K562 (cell line): ENCODE data around the gene VCAN. TPM values are rescaled to one million over a fixed set of nuclear protein-coding genes. Genes with fewer than 3 reads are reported as not detected.
A peak's percentile ranks its signal among the peaks of the same experiment; 100 is the strongest.

ENCODE experiments used
- ATAC-seq: fragments of 200-7000 bp; cut with Tn5 transposase; 3 replicates; pipeline ENCODE4 v1.9.1; 2020; ENCODE audit warnings: moderate library complexity
- BruUV-seq: library from RNA; stranded (reverse); fragments of 400-500 nt; replicated peaks from 2 replicates; lab custom pipeline; 2021; lab: Mats Ljungman, UMichigan
- CTCF ChIA-PET: fragments of 300-600 bp; formaldehyde crosslinking; extraction: SDS; loops from one replicate; lab custom pipeline; 2021; ENCODE audit warnings: low intra/inter-chr PET ratio; lab: Yijun Ruan, JAX
- POLR2A ChIA-PET: fragments of 300-600, 350-650 bp; sonication (Branson Sonifier 250); formaldehyde crosslinking; extraction: SDS; loops from one replicate; lab custom pipeline; 2021; ENCODE audit warnings: antibody characterized with exemption, inconsistent platforms; lab: Yijun Ruan, JAX
- DNase-seq, 4 experiments: peaks; one replicate each; pipeline versions ENCODE4 v3.0.0 to v3.0.0-alpha.2; 2011 to 2018; ENCODE audit warnings: low spot score in 3 of 4, mixed read lengths in 3 of 4; ENCODE audit errors: extremely low read depth in 1 of 4
- FAIRE-seq: peaks from 2 replicates; lab custom pipeline; 2011; peaks lifted over from hg19 to GRCh38; lab: Jason Lieb, UNC
- H2AFZ ChIP-seq: 2 replicates; pipeline ENCODE4 v1.6.0; 2011; ENCODE audit warnings: low read depth, low read length, control low read depth, inconsistent platforms
- H3K27ac ChIP-seq: fragments of 200-600 bp; 3 replicates; pipeline ENCODE4 v1.8.0; 2011; ENCODE audit warnings: low read depth, mild to moderate bottlenecking, control low read depth, inconsistent platforms, low read length, moderate library complexity, mixed read lengths; ENCODE audit errors: extremely low read depth
- H3K27me3 ChIP-seq, 2 experiments: fragments of 300-600 bp in 1 of 2; 2 replicates in 1 of 2; 3 replicates in 1 of 2; pipeline versions ENCODE4 v1.6.0 to v1.8.0; 2011; ENCODE audit warnings: inconsistent platforms in 2 of 2, low read length in 2 of 2, mild to moderate bottlenecking in 1 of 2, mixed read lengths in 1 of 2, moderate library complexity in 1 of 2; ENCODE audit not compliant: control insufficient read depth in 2 of 2, insufficient read depth in 2 of 2
- H3K36me3 ChIP-seq: fragments of 300-600 bp; 3 replicates; pipeline ENCODE4 v1.8.0; 2011; ENCODE audit warnings: mild to moderate bottlenecking, low read length, inconsistent platforms; ENCODE audit not compliant: control insufficient read depth, insufficient read depth
- H3K4me1 ChIP-seq, 2 experiments: fragments of 200-600 bp in 1 of 2; replicated peaks in 1 of 2; 2 replicates in 1 of 2; 3 replicates in 1 of 2; pipeline versions ENCODE4 v1.5.1 to v1.8.0; 2011; ENCODE audit warnings: inconsistent platforms in 2 of 2, low read length in 2 of 2, mild to moderate bottlenecking in 1 of 2, mixed read lengths in 1 of 2, moderate library complexity in 1 of 2; ENCODE audit not compliant: control insufficient read depth in 2 of 2, insufficient read depth in 2 of 2
- H3K4me2 ChIP-seq: 2 replicates; pipeline ENCODE4 v1.6.1; 2011; ENCODE audit warnings: low read length, control low read depth, inconsistent platforms, mixed read lengths; ENCODE audit not compliant: insufficient read depth
- H3K4me3 ChIP-seq: fragments of 200-600 bp; sonication (generic), shearing (Covaris generic); 2 replicates; pipeline ENCODE4 v1.5.1; 2016; ENCODE audit warnings: control low read depth, inconsistent platforms
- H3K79me2 ChIP-seq: fragments of 200-600 bp; 3 replicates; pipeline ENCODE4 v1.8.0; 2011; ENCODE audit warnings: low read length, inconsistent platforms; ENCODE audit not compliant: control insufficient read depth, insufficient read depth
- H3K9ac ChIP-seq, 2 experiments: 2 replicates each; pipeline versions ENCODE4 v1.6.0 to v1.6.1; 2011; ENCODE audit warnings: low read depth in 2 of 2, low read length in 2 of 2, control low read depth in 1 of 2, inconsistent platforms in 1 of 2, mild to moderate bottlenecking in 1 of 2, mixed read lengths in 1 of 2; ENCODE audit not compliant: insufficient read depth in 1 of 2
- H3K9me1 ChIP-seq: one replicate; pipeline ENCODE4 v1.6.0; 2011; ENCODE audit warnings: inconsistent platforms, mild to moderate bottlenecking, low read length, moderate library complexity; ENCODE audit not compliant: control insufficient read depth, insufficient read depth
- H3K9me3 ChIP-seq: replicated peaks from 2 replicates; pipeline ENCODE4 v1.5.1; 2011; ENCODE audit warnings: low read depth, low read length, inconsistent platforms; ENCODE audit not compliant: control insufficient read depth, insufficient read depth
- H4K20me1 ChIP-seq: replicated peaks from 2 replicates; pipeline ENCODE4 v1.6.1; 2011; ENCODE audit warnings: low read length, inconsistent platforms, mixed read lengths; ENCODE audit not compliant: control insufficient read depth, insufficient read depth
- BHLHE40 ChIP-seq: IDR thresholded peaks from 2 replicates; pipeline ENCODE4 v1.6.1; 2011; ENCODE audit warnings: low read length, improper control_type of control experiment
- GABPB1 ChIP-seq: sonication (generic); formaldehyde crosslinking; IDR thresholded peaks from 2 replicates; pipeline ENCODE4 v1.8.0; 2022; ENCODE audit warnings: mild to moderate bottlenecking, missing genetic modification reagents
- HEY1 ChIP-seq: fragments of 250-450 bp; sonication (Bioruptor Pico); IDR thresholded peaks from 2 replicates; pipeline ENCODE4 v1.5.0; 2020; ENCODE audit warnings: mild to moderate bottlenecking, moderate library complexity, borderline replicate concordance
- NR0B1 ChIP-seq: fragments of 450-650 bp; IDR thresholded peaks from one replicate; pipeline ENCODE4 v1.6.1; 2018; ENCODE audit warnings: mild to moderate bottlenecking, moderate library complexity; ENCODE audit not compliant: partially characterized antibody
- POLR2AphosphoS2 ChIP-seq: IDR thresholded peaks from 2 replicates; pipeline ENCODE4 v1.6.1; 2012; ENCODE audit warnings: low read length, improper control_type of control experiment
- POLR2B ChIP-seq: fragments of 450-650 bp; IDR thresholded peaks from 2 replicates; pipeline ENCODE4 v1.6.1; 2018; ENCODE audit warnings: low read depth; ENCODE audit not compliant: partially characterized antibody
- RFX7 ChIP-seq: fragments of 250-450 bp; sonication (Bioruptor Pico); IDR thresholded peaks from 2 replicates; pipeline ENCODE4 v1.5.1; 2021; ENCODE audit warnings: mild to moderate bottlenecking
- SRSF1 ChIP-seq: fragments of 200-400 bp; formaldehyde crosslinking; IDR thresholded peaks from 2 replicates; pipeline ENCODE4 v1.6.1; 2017; ENCODE audit warnings: mild to moderate bottlenecking, low read depth, low read length, moderate library complexity
- ZFP36 ChIP-seq: fragments of 150-350 bp; IDR thresholded peaks from 2 replicates; pipeline ENCODE4 v1.6.1; 2018; ENCODE audit warnings: low read length, low read depth; ENCODE audit not compliant: partially characterized antibody
- ZNF740 ChIP-seq, 3 experiments: fragments of 200-800 bp in 1 of 3; sonication (Bioruptor generic) in 1 of 3; sonication (generic) in 1 of 3; formaldehyde crosslinking in 1 of 3; IDR thresholded peaks; 2 replicates each; pipeline versions ENCODE4 v1.6.1 to v1.8.0; 2016 to 2022; ENCODE audit warnings: mild to moderate bottlenecking in 2 of 3, missing compliant biosample characterization in 2 of 3, missing genetic modification characterization in 2 of 3, missing genetic modification reagents in 1 of 3
- WGBS: fragments of 100-300 bp; shearing (Covaris generic); methylation state at CpG from one replicate; pipeline ENCODE4 v1.1.6; 2016; ENCODE audit warnings: low coverage, mixed read lengths; ENCODE audit not compliant: insufficient coverage; ENCODE audit errors: missing lambda C conversion rate; 5-methylcytosine and 5-hydroxymethylcytosine counted together
- in situ Hi-C: fragments of 300-500 bp; cut with MboI; formaldehyde crosslinking; loops from 4 replicates; pipeline ENCODE4 v1.15.0; 2018; ENCODE audit warnings: inconsistent platforms, mixed read lengths
- intact Hi-C: fragments of 100-400 bp; cut with micrococcal nuclease; formaldehyde crosslinking; loops from 2 replicates; pipeline ENCODE4 v1.14.2; 2022
- polyA plus RNA-seq, 8 experiments: library from polyadenylated mRNA; depleted of rRNA in 4 of 8; stranded (reverse) in 5 of 8; unstranded in 3 of 8; fragments of >200 nt; fragmentation: Nextera tagmentation in 2 of 8; fragmentation: Illumina TruSeq in 1 of 8; extraction: Ambion mirVana in 2 of 8; extraction: Trizol in 1 of 8; gene quantifications; 2 replicates each; pipeline versions ENCODE4 v1.2.1 to v1.2.3, GENCODE V29; 2011 to 2014; ENCODE audit warnings: inconsistent platforms in 1 of 8, missing spikeins in 1 of 8
- total RNA-seq, 7 experiments: library from RNA; depleted of rRNA in 6 of 7; stranded (reverse); fragments of >200 nt in 6 of 7; fragmentation: Illumina TruSeq in 2 of 7; extraction: Trizol in 2 of 7; gene quantifications; 2 replicates each; pipeline versions ENCODE4 v1.2.1 to v1.2.3, GENCODE V29; 2011 to 2021; ENCODE audit warnings: low replicate concordance in 1 of 7
- TF ChIP-seq, protein P1 (sequence below), 2 experiments: IDR thresholded peaks; 2 replicates each; pipeline ENCODE4 v1.6.1; 2011; ENCODE audit warnings: borderline replicate concordance in 1 of 2, control low read depth in 1 of 2, low read depth in 1 of 2, low read length in 1 of 2, mild to moderate bottlenecking in 1 of 2, mixed read lengths in 1 of 2, moderate library complexity in 1 of 2; ENCODE audit not compliant: insufficient read depth in 1 of 2, insufficient read length in 1 of 2, poor library complexity in 1 of 2, severe bottlenecking in 1 of 2; ENCODE audit errors: extremely low read depth in 1 of 2
- TF ChIP-seq, protein P2 (sequence below): sonication (generic); formaldehyde crosslinking; IDR thresholded peaks from 2 replicates; pipeline ENCODE4 v1.8.1; 2023; ENCODE audit warnings: mild to moderate bottlenecking, missing genetic modification reagents

The VCAN gene
- total and polyA plus RNA-seq, 9 of the 15 experiments (the other 6 are each of a cell fraction or from before 2014, with no cell fraction given) = 0.01 to 0.33 (median 0.05) TPM

DNA sequence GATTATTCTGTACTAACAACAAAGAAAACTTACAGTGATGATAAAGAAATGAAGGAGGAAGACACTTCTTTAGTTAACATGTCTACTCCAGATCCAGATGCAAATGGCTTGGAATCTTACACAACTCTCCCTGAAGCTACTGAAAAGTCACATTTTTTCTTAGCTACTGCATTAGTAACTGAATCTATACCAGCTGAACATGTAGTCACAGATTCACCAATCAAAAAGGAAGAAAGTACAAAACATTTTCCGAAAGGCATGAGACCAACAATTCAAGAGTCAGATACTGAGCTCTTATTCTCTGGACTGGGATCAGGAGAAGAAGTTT is 67.9 kb downstream of the VCAN start (continued):
- no peak for TF ChIP-seq NR0B1
- TF ChIP-seq RFX7 (CRISPR knock-in tag) = no peak
- no peak for TF ChIP-seq GABPB1 (CRISPR knock-in tag)
- no peak for TF ChIP-seq SRSF1
- TF ChIP-seq BHLHE40 = no peak
- no peak for TF ChIP-seq POLR2B
- no peak for TF ChIP-seq POLR2AphosphoS2

GRCh38 chr5:83540105-83540504 is 68.6 kb downstream of the VCAN start:
- 0% methylated on average over 2 of the region's 2 CpGs for WGBS
- H4K20me1 ChIP-seq = no peaks in the 10 kb centered on the region
- no peaks in the 10 kb centered on the region for H3K9me1 ChIP-seq
- no peak for DNase-seq
- BruUV-seq = no TSS peak
- FAIRE-seq = peak; percentile 11
- ChIA-PET POLR2A (no interaction called here), CTCF (no interaction called here)
- no peaks in the 10 kb centered on the region for H3K9me3 ChIP-seq
- no peak overlapping the region for H3K4me2 ChIP-seq
- no peak overlapping the region for H3K4me3 ChIP-seq
- no peaks in the 10 kb centered on the region for H3K79me2 ChIP-seq
- intact Hi-C loops = no loop called here
- H2AFZ ChIP-seq = no peak overlapping the region
- H3K27ac ChIP-seq = no peak overlapping the region
- in situ Hi-C loops = no loop called here
- H3K9ac ChIP-seq = no peak overlapping the region
- H3K36me3 ChIP-seq = no peaks in the 10 kb centered on the region
- no peaks in the 10 kb centered on the region for H3K4me1 ChIP-seq
- H3K27me3 ChIP-seq = peaks cover 0 to 4% of the 10 kb centered on the region in 2 experiments; a peak in 1 of 5 replicates
- ATAC-seq = no peak
- TF ChIP-seq, protein P1, sequence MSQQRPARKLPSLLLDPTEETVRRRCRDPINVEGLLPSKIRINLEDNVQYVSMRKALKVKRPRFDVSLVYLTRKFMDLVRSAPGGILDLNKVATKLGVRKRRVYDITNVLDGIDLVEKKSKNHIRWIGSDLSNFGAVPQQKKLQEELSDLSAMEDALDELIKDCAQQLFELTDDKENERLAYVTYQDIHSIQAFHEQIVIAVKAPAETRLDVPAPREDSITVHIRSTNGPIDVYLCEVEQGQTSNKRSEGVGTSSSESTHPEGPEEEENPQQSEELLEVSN (IDR thresholded peaks at IDR 0.05; ENCODE audit: borderline replicate concordance in 1 of 2, extremely low read depth in 1 of 2, insufficient read depth in 1 of 2, insufficient read length in 1 of 2, low read depth in 1 of 2, low read length in 1 of 2, poor library complexity in 1 of 2, severe bottlenecking in 1 of 2) = no peak
- TF ChIP-seq HEY1 (no peak), ZFP36 (no peak), ZNF740 (CRISPR knock-in tag; IDR thresholded peaks at IDR 0.05) (no peak), ZNF740 (tag; IDR thresholded peaks at IDR 0.05) (no peak)
- TF ChIP-seq, protein P2, sequence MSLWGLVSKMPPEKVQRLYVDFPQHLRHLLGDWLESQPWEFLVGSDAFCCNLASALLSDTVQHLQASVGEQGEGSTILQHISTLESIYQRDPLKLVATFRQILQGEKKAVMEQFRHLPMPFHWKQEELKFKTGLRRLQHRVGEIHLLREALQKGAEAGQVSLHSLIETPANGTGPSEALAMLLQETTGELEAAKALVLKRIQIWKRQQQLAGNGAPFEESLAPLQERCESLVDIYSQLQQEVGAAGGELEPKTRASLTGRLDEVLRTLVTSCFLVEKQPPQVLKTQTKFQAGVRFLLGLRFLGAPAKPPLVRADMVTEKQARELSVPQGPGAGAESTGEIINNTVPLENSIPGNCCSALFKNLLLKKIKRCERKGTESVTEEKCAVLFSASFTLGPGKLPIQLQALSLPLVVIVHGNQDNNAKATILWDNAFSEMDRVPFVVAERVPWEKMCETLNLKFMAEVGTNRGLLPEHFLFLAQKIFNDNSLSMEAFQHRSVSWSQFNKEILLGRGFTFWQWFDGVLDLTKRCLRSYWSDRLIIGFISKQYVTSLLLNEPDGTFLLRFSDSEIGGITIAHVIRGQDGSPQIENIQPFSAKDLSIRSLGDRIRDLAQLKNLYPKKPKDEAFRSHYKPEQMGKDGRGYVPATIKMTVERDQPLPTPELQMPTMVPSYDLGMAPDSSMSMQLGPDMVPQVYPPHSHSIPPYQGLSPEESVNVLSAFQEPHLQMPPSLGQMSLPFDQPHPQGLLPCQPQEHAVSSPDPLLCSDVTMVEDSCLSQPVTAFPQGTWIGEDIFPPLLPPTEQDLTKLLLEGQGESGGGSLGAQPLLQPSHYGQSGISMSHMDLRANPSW (CRISPR knock-in tag) = no peak
